ENCODE measurements around the gene EPB41.

GRCh38 chr1:28887835-28888682 is 26.3 kb upstream of the EPB41 start:
- no peak for TF ChIP-seq ATF2 (IDR thresholded peaks at IDR 0.05; ENCODE audit: low read length)
- no peak for TF ChIP-seq EP300 (IDR thresholded peaks at IDR 0.05; ENCODE audit: borderline replicate concordance in 1 of 2, low read depth in 2 of 2, low read length in 2 of 2)
- TF ChIP-seq CTCF (IDR thresholded peaks at IDR 0.05; ENCODE audit: control extremely low read depth in 1 of 3, insufficient read depth in 1 of 3, low read depth in 1 of 3, low read length in 3 of 3): no peak
- no peak for TF ChIP-seq POLR2A (IDR thresholded peaks at IDR 0.05; ENCODE audit: control extremely low read depth in 1 of 2, low read depth in 2 of 2, low read length in 2 of 2)
- TF ChIP-seq POU5F1 (IDR thresholded peaks at IDR 0.05; ENCODE audit: low read depth, low read length): no peak
- no peak for TF ChIP-seq TAF1 (IDR thresholded peaks at IDR 0.05; ENCODE audit: low read depth, low read length)
- TF ChIP-seq JUN (IDR thresholded peaks at IDR 0.05; ENCODE audit: low read depth, low read length): no peak
- no peak for TF ChIP-seq RXRA (IDR thresholded peaks at IDR 0.05; ENCODE audit: insufficient read depth, low read depth, low read length)
- TF ChIP-seq CBX5 (IDR thresholded peaks at IDR 0.05; ENCODE audit: low read depth, low read length): no peak
- no peak for TF ChIP-seq TCF12 (IDR thresholded peaks at IDR 0.05; ENCODE audit: low read depth, low read length)
- TF ChIP-seq NRF1 (IDR thresholded peaks at IDR 0.05; ENCODE audit: low read depth, low read length): no peak
- TF ChIP-seq YY1 (IDR thresholded peaks at IDR 0.05; ENCODE audit: low read depth, low read length): no peak
- TF ChIP-seq KDM5A (IDR thresholded peaks at IDR 0.05; ENCODE audit: low read length): no peak
- no peak for TF ChIP-seq GABPA (IDR thresholded peaks at IDR 0.05; ENCODE audit: borderline replicate concordance, insufficient read depth, low read length)
